ENCODE data around the gene MYH14.

GRCh38 chr19:50269653-50270052 is 66.2 kb downstream of the MYH14 start:
- no peak for TF ChIP-seq CTCF (IDR thresholded peaks at IDR 0.05)
- TF ChIP-seq POLR2AphosphoS5 (IDR thresholded peaks at IDR 0.05): no peak
